B cell (primary cell): ENCODE measurements around the gene TMOD1. TPM values are rescaled to one million over a fixed set of nuclear protein-coding genes. Genes with fewer than 3 reads are reported as not detected.

Experiments used
- ATAC-seq: fragments of 200-7000 bp; cut with Tn5 transposase; one replicate; pipeline ENCODE4 v1.10.0; 2021; ENCODE audit warnings: low read depth, mild to moderate bottlenecking, moderate number of reproducible peaks, moderate library complexity
- CTCF ChIA-PET: fragments of 350-600 bp; sonication (Branson Sonifier 250); formaldehyde crosslinking; loops from one replicate; lab custom pipeline; 2021; ENCODE audit warnings: antibody characterized with exemption, inconsistent platforms; lab: Charles Lee
- POLR2A ChIA-PET: fragments of 350-600 bp; sonication (Branson Sonifier 250); formaldehyde crosslinking; loops from one replicate; lab custom pipeline; 2021; ENCODE audit warnings: antibody characterized with exemption; lab: Charles Lee
- DNase-seq: peaks from one replicate; pipeline ENCODE4 v3.0.0; 2013
- H2AFZ ChIP-seq: 2 replicates; pipeline ENCODE4 v1.6.1; 2012; ENCODE audit warnings: mild to moderate bottlenecking, low read depth, low read length; ENCODE audit not compliant: insufficient read depth, poor library complexity, severe bottlenecking
- H3K27ac ChIP-seq, 2 donors: 1 replicate in 1 of 2; 2 replicates in 1 of 2; pipeline ENCODE4 v1.5.1; 2012 to 2013; ENCODE audit warnings: low read length in 2 of 2, mild to moderate bottlenecking in 2 of 2, moderate library complexity in 1 of 2
- H3K27me3 ChIP-seq, 4 experiments: fragments of 200-600 bp in 1 of 4; sonication (generic) in 1 of 4; replicated peaks in 1 of 4; 1 replicate in 2 of 4; 2 replicates in 2 of 4; pipeline versions ENCODE4 v1.6.1 to v1.7.0; 2013 to 2016; ENCODE audit warnings: low read length in 3 of 4, mild to moderate bottlenecking in 2 of 4, mixed read lengths in 1 of 4, moderate library complexity in 1 of 4; ENCODE audit not compliant: insufficient read depth in 4 of 4, control insufficient read depth in 3 of 4; ENCODE audit errors: control extremely low read depth in 1 of 4
- H3K36me3 ChIP-seq, 2 experiments: replicated peaks in 1 of 2; 1 replicate in 1 of 2; 2 replicates in 1 of 2; pipeline versions ENCODE4 v1.6.1 to v1.7.1; 2013; ENCODE audit warnings: low read length in 1 of 2; ENCODE audit not compliant: insufficient read depth in 2 of 2, control insufficient read depth in 1 of 2; ENCODE audit errors: control extremely low read depth in 1 of 2, extremely low read depth in 1 of 2
- H3K4me1 ChIP-seq, 2 donors: fragments of 200-600 bp in 1 of 2; sonication (generic) in 1 of 2; 1 replicate in 1 of 2; 2 replicates in 1 of 2; pipeline versions ENCODE4 v1.5.1 to v1.6.1; 2013 to 2017; ENCODE audit warnings: low read length in 2 of 2; ENCODE audit not compliant: control insufficient read depth in 2 of 2, insufficient read depth in 2 of 2
- H3K4me2 ChIP-seq: replicated peaks from 2 replicates; pipeline ENCODE3; 2012; ENCODE audit warnings: mild to moderate bottlenecking, low read depth, low read length; ENCODE audit not compliant: poor library complexity, severe bottlenecking
- H3K4me3 ChIP-seq, 5 experiments: fragments of 200-600 bp in 1 of 5; sonication (generic) in 1 of 5; 1 replicate in 3 of 5; 2 replicates in 2 of 5; pipeline versions ENCODE4 v1.5.1 to v1.7.0; 2011 to 2016; ENCODE audit warnings: low read length in 4 of 5, mild to moderate bottlenecking in 4 of 5, low read depth in 2 of 5, control low read depth in 1 of 5, moderate library complexity in 1 of 5; ENCODE audit not compliant: insufficient read depth in 1 of 5; ENCODE audit errors: control extremely low read depth in 1 of 5, extremely low read depth in 1 of 5
- H3K79me2 ChIP-seq: fragments of 200-600 bp; sonication (generic); one replicate; pipeline ENCODE4 v1.6.0; 2016; ENCODE audit warnings: low read length; ENCODE audit not compliant: control insufficient read depth, insufficient read depth
- H3K9ac ChIP-seq: fragments of 200-600 bp; sonication (generic); 2 replicates; pipeline ENCODE4 v1.6.1; 2017; ENCODE audit warnings: mild to moderate bottlenecking, low read length, moderate library complexity
- H3K9me3 ChIP-seq, 3 donors: one replicate each; pipeline versions ENCODE4 v1.6.1 to v1.7.1; 2013; ENCODE audit warnings: low read length in 2 of 3; ENCODE audit not compliant: control insufficient read depth in 2 of 3, insufficient read depth in 1 of 3; ENCODE audit errors: control extremely low read depth in 1 of 3
- H4K20me1 ChIP-seq: 2 replicates; pipeline ENCODE4 v1.6.0; 2012; ENCODE audit warnings: mild to moderate bottlenecking, low read length; ENCODE audit not compliant: insufficient read depth, control insufficient read depth, poor library complexity, severe bottlenecking
- H3K27ac Mint-ChIP-seq: one replicate; pipeline ENCODE4 v1.8.0; 2021; ENCODE audit warnings: mixed read lengths
- H3K27me3 Mint-ChIP-seq: one replicate; pipeline ENCODE4 v1.8.0; 2021; ENCODE audit warnings: mixed read lengths
- H3K4me1 Mint-ChIP-seq: one replicate; pipeline ENCODE4 v1.8.0; 2021; ENCODE audit warnings: mixed read lengths
- H3K4me3 Mint-ChIP-seq: one replicate; pipeline ENCODE4 v1.8.0; 2021; ENCODE audit warnings: mixed read lengths
- H3K9me3 Mint-ChIP-seq: one replicate; pipeline ENCODE4 v1.8.0; 2022; ENCODE audit warnings: mixed read lengths; ENCODE audit not compliant: insufficient read depth
- EZH2 ChIP-seq: IDR thresholded peaks from 2 replicates; pipeline ENCODE4 v1.6.1; 2012; ENCODE audit warnings: borderline replicate concordance, low read depth, mild to moderate bottlenecking, moderate library complexity, low read length; ENCODE audit not compliant: insufficient read depth, poor library complexity, severe bottlenecking
- WGBS: methylation state at CpG from one replicate; pipeline ENCODE4 v1.1.5; 2013; ENCODE audit warnings: missing lambda C conversion rate; ENCODE audit not compliant: insufficient coverage; 5-methylcytosine and 5-hydroxymethylcytosine counted together
- intact Hi-C: fragments of 100-400 bp; cut with micrococcal nuclease; formaldehyde crosslinking; loops from one replicate; pipeline ENCODE4 v1.10.0; 2022
- polyA plus RNA-seq: library from polyadenylated mRNA; depleted of rRNA; stranded (reverse); fragments of >200 nt; gene quantifications from 2 replicates; pipeline ENCODE4 v1.2.3, GENCODE V29; 2012
- total RNA-seq, 2 donors: library from RNA; stranded (reverse); fragments of 120-200 nt in 1 of 2; gene quantifications; 1 replicate in 1 of 2; 2 replicates in 1 of 2; pipeline versions ENCODE4 v1.2.3 to v1.2.4, GENCODE V29; 2013 to 2022
- TF ChIP-seq, protein P1 (sequence below): fragments of 200-600 bp; IDR thresholded peaks from one replicate; pipeline ENCODE4 v1.8.0; 2022; ENCODE audit warnings: antibody characterized with exemption, mild to moderate bottlenecking

The TMOD1 gene
- total and polyA plus RNA-seq, 2 donors (not counting 1 experiment from before 2014, with no cell fraction given) = 0.30 to 2.5 TPM

DNA sequence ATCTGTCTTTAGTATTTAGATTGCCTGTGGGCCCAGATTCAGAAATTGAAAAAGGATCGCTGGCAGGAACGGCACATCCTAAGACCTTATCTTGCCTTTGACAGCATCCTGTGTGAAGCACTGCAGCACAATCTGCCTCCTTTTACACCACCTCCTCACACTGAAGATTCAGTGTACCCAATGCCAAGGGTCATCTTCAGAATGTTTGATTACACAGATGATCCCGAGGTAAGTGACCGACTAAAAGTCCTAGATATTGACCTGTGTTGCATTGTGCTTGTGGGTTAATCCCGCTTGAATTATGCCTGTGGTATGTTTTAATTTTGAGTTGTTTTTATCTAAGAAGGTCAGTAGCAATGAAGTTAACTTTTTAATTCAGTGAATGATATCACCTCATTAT is 146.5 kb downstream of the TMOD1 start:
- no peaks in the 10 kb centered on the region for H3K79me2 ChIP-seq
- no peak overlapping the region for H3K9ac ChIP-seq
- CTCF ChIA-PET = no interaction called here
- peaks cover 12 to 65% of the 10 kb centered on the region in 2 experiments for H3K36me3 ChIP-seq
- 100% methylated on average over 4 of the region's 5 CpGs for WGBS
- H3K4me1 ChIP-seq = no peaks in the 10 kb centered on the region
- Mint-ChIP-seq H3K27ac (no peak overlapping the region), H3K4me1 (no peaks in the 10 kb centered on the region), H3K9me3 (no peaks in the 10 kb centered on the region), H3K4me3 (no peak overlapping the region), H3K27me3 (no peaks in the 10 kb centered on the region)
- no peaks in the 10 kb centered on the region for H3K27me3 ChIP-seq
- no peak for TF ChIP-seq EZH2
- TF ChIP-seq, protein P1, sequence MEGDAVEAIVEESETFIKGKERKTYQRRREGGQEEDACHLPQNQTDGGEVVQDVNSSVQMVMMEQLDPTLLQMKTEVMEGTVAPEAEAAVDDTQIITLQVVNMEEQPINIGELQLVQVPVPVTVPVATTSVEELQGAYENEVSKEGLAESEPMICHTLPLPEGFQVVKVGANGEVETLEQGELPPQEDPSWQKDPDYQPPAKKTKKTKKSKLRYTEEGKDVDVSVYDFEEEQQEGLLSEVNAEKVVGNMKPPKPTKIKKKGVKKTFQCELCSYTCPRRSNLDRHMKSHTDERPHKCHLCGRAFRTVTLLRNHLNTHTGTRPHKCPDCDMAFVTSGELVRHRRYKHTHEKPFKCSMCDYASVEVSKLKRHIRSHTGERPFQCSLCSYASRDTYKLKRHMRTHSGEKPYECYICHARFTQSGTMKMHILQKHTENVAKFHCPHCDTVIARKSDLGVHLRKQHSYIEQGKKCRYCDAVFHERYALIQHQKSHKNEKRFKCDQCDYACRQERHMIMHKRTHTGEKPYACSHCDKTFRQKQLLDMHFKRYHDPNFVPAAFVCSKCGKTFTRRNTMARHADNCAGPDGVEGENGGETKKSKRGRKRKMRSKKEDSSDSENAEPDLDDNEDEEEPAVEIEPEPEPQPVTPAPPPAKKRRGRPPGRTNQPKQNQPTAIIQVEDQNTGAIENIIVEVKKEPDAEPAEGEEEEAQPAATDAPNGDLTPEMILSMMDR = no peak
- H2AFZ ChIP-seq = no peak overlapping the region
- POLR2A ChIA-PET = no interaction called here
- DNase-seq = no peak
- no peak overlapping the region for H3K4me2 ChIP-seq
- no peaks in the 10 kb centered on the region for H3K9me3 ChIP-seq
- H3K4me3 ChIP-seq = no peak overlapping the region
- no peaks in the 10 kb centered on the region for H4K20me1 ChIP-seq
- H3K27ac ChIP-seq = no peak overlapping the region
- intact Hi-C loops = no loop called here
- no peak for ATAC-seq

Other genes starting within 250 kb of the TMOD1 start
- 7.1 and 14.1 TPM in 2 replicates for gene CCDC180, start 194.0 kb upstream of the TMOD1 start, total RNA-seq
- 4.4 and 6.8 TPM in 2 replicates for gene CCDC180, start 194.0 kb upstream of the TMOD1 start, polyA plus RNA-seq
- gene TDRD7, start 89.6 kb upstream of the TMOD1 start, total RNA-seq = 19.7 and 20.6 TPM in 2 replicates
- 11.5 and 15.2 TPM in 2 replicates for gene TDRD7, start 89.6 kb upstream of the TMOD1 start, polyA plus RNA-seq
- 29.2 and 31.1 TPM in 2 replicates for gene TSTD2, start 131.7 kb downstream of the TMOD1 start, total RNA-seq
- 12.7 and 16.9 TPM in 2 replicates for gene TSTD2, start 131.7 kb downstream of the TMOD1 start, polyA plus RNA-seq
- 38.0 and 40.7 TPM in 2 replicates for gene NCBP1, start 132.2 kb downstream of the TMOD1 start, total RNA-seq
- gene NCBP1, start 132.2 kb downstream of the TMOD1 start, polyA plus RNA-seq = 8.1 and 19.5 TPM in 2 replicates
- 21.3 and 27.4 TPM in 2 replicates for gene XPA, start 195.7 kb downstream of the TMOD1 start, total RNA-seq
- gene XPA, start 195.7 kb downstream of the TMOD1 start, polyA plus RNA-seq = 3.8 and 7.5 TPM in 2 replicates